DMS79 (cell line): Measurements from ENCODE around the gene GSC2.

ENCODE experiments used
- DNase-seq: peaks from one replicate; lab custom pipeline; 2025; lab: John Stamatoyannopoulos, UW

Gene GSC2

GRCh38 chr22:19133561-19133960 is 16.5 kb downstream of the GSC2 start:
- no peak for DNase-seq

- DNase-seq = no peak
Measured at GRCh38 chr22:19132693-19133400, 17.2 kb downstream of the GSC2 start.

- no peak for DNase-seq
Measured at GRCh38 chr22:19132153-19132552, 17.9 kb downstream of the GSC2 start.

- no peak for DNase-seq
Measured at GRCh38 chr22:19131685-19132015, 18.4 kb downstream of the GSC2 start.

GRCh38 chr22:19130959-19131684 is 19.0 kb downstream of the GSC2 start, which contains the start of gene TSSK2:
Gene TSSK2 (plus strand): TSS chr22:19131308. CDS start chr22:19131400, 92 bp downstream.
- DNase-seq = no peak

GRCh38 chr22:19129871-19130270 is 20.2 kb downstream of the GSC2 start:
- DNase-seq = no peak

- no peak for DNase-seq
Measured at GRCh38 chr22:19128946-19129727, 21.0 kb downstream of the GSC2 start.

GRCh38 chr22:19128009-19128401 is 22.1 kb downstream of the GSC2 start:
- DNase-seq = no peak

GRCh38 chr22:19127329-19128008 is 22.6 kb downstream of the GSC2 start:
- DNase-seq = no peak

GRCh38 chr22:19126309-19127273 is 23.5 kb downstream of the GSC2 start:
- no peak for DNase-seq

GRCh38 chr22:19125474-19126308 is 24.4 kb downstream of the GSC2 start:
- DNase-seq = no peak

GRCh38 chr22:19125011-19125410 is 25.1 kb downstream of the GSC2 start:
- DNase-seq = no peak

GRCh38 chr22:19124377-19124776 is 25.7 kb downstream of the GSC2 start:
- no peak for DNase-seq

- no peak for DNase-seq
Measured at GRCh38 chr22:19123936-19124335, 26.2 kb downstream of the GSC2 start.

- no peak for DNase-seq
Measured at GRCh38 chr22:19122752-19123492, 27.2 kb downstream of the GSC2 start.

- DNase-seq = peak; percentile 81
Measured at GRCh38 chr22:19122143-19122751, 27.8 kb downstream of the GSC2 start, which contains the start of gene DGCR2. Gene DGCR2 (minus strand): TSS chr22:19122412. CDS start chr22:19122206, 206 bp downstream.

GRCh38 chr22:19121631-19122142 is 28.4 kb downstream of the GSC2 start:
- DNase-seq = no peak

- no peak for DNase-seq
Measured at GRCh38 chr22:19120829-19121630, 29.1 kb downstream of the GSC2 start.
